HCT116 (cell line): ENCODE measurements around the gene FRMD4A. TPM values are rescaled to one million over a fixed set of nuclear protein-coding genes. Genes with fewer than 3 reads are reported as not detected.
"Not testable (repeated sequence)": the region's sequence is repeated elsewhere in the genome, so short reads cannot be mapped to it uniquely, and the experiment has no call there.

Experiments
- ATAC-seq: fragments of 200-7000 bp; cut with Tn5 transposase; 2 replicates; pipeline ENCODE4 v1.9.1; 2020; ENCODE audit warnings: mild to moderate bottlenecking, moderate library complexity
- BruUV-seq: library from RNA; stranded (reverse); fragments of 400-500 nt; replicated peaks from 2 replicates; lab custom pipeline; 2021; lab: Mats Ljungman, UMichigan
- CTCF ChIA-PET: fragments of 300-600 bp; sonication (Branson Sonifier 250); formaldehyde crosslinking; loops from one replicate; lab custom pipeline; 2021; ENCODE audit warnings: antibody characterized with exemption; lab: Charles Lee
- POLR2A ChIA-PET: fragments of 300-600, 350-600 bp; sonication (Branson Sonifier 250); formaldehyde crosslinking; loops from one replicate; lab custom pipeline; 2021; ENCODE audit warnings: antibody characterized with exemption; lab: Charles Lee
- RAD21 ChIA-PET, 2 experiments: fragments of 300-600 bp; sonication (Branson Sonifier 250); formaldehyde crosslinking; loops; one replicate each; lab custom pipeline; 2023; ENCODE audit warnings: low total read pairs in 2 of 2; ENCODE audit not compliant: uncharacterized antibody in 2 of 2, unreplicated experiment in 2 of 2, low non-redundant PET in 1 of 2; lab: Charles Lee
- DNase-seq: peaks from one replicate; pipeline ENCODE4 v3.0.0-alpha.2; 2010; ENCODE audit warnings: low read depth, low spot score
- H2AFZ ChIP-seq: fragments of 200-600 bp; shearing (Covaris generic), sonication (generic); 2 replicates; pipeline ENCODE4 v1.6.1; 2017; ENCODE audit warnings: low read depth, mixed run types, mixed read lengths, antibody characterized with exemption, low read length; ENCODE audit not compliant: poor library complexity, severe bottlenecking
- H3K27ac ChIP-seq: 2 replicates; pipeline ENCODE4 v1.5.1; 2012; ENCODE audit warnings: low read depth, low read length
- H3K27me3 ChIP-seq: fragments of 200-600 bp; sonication (generic); 2 replicates; pipeline ENCODE4 v1.6.1; 2016; ENCODE audit warnings: mixed run types, low read length, mixed read lengths; ENCODE audit not compliant: insufficient read depth
- H3K36me3 ChIP-seq, 2 experiments: fragments of 200-500 bp in 1 of 2; fragments of 200-600 bp in 1 of 2; sonication (Bioruptor generic) in 1 of 2; sonication (generic) in 1 of 2; 2 replicates each; pipeline versions ENCODE4 v1.5.1 to v1.6.1; 2014 to 2016; ENCODE audit warnings: low read length in 2 of 2, inconsistent platforms in 1 of 2, mixed read lengths in 1 of 2, mixed run types in 1 of 2; ENCODE audit not compliant: insufficient read depth in 2 of 2, control insufficient read depth in 1 of 2
- H3K4me1 ChIP-seq, 2 experiments: fragments of 200-600 bp in 1 of 2; sonication (generic) in 1 of 2; 2 replicates each; pipeline versions ENCODE4 v1.5.1 to v1.6.1; 2012 to 2017; ENCODE audit warnings: low read length in 2 of 2, inconsistent platforms in 1 of 2, mild to moderate bottlenecking in 1 of 2, mixed read lengths in 1 of 2, mixed run types in 1 of 2, moderate library complexity in 1 of 2; ENCODE audit not compliant: insufficient read depth in 2 of 2, control insufficient read depth in 1 of 2
- H3K4me2 ChIP-seq: fragments of 200-600 bp; sonication (generic); 2 replicates; pipeline ENCODE4 v1.6.1; 2017; ENCODE audit warnings: mixed run types, low read length, mixed read lengths
- H3K4me3 ChIP-seq, 2 experiments: fragments of 200-600 bp in 1 of 2; sonication (generic) in 1 of 2; replicated peaks in 1 of 2; 2 replicates each; pipeline ENCODE4 v1.5.1; 2011 to 2016; ENCODE audit warnings: low read length in 2 of 2, control low read depth in 1 of 2, low read depth in 1 of 2, mild to moderate bottlenecking in 1 of 2, mixed read lengths in 1 of 2, mixed run types in 1 of 2
- H3K79me2 ChIP-seq: fragments of 200-600 bp; sonication (generic); 2 replicates; pipeline ENCODE4 v1.6.1; 2017; ENCODE audit warnings: mild to moderate bottlenecking, mixed run types, low read length, moderate library complexity, mixed read lengths; ENCODE audit not compliant: insufficient read depth
- H3K9ac ChIP-seq: fragments of 200-600 bp; sonication (generic); 2 replicates; pipeline ENCODE4 v1.6.1; 2016; ENCODE audit warnings: low read length, mixed read lengths
- H3K9me2 ChIP-seq: fragments of 200-600 bp; sonication (generic), shearing (Covaris generic); 2 replicates; pipeline ENCODE4 v1.6.1; 2017; ENCODE audit warnings: mixed run types, mild to moderate bottlenecking, moderate library complexity; ENCODE audit not compliant: insufficient read depth
- H3K9me3 ChIP-seq, 2 experiments: fragments of 200-500 bp in 1 of 2; fragments of 200-600 bp in 1 of 2; sonication (Bioruptor generic) in 1 of 2; sonication (generic) in 1 of 2; 2 replicates each; pipeline ENCODE4 v1.6.1; 2014 to 2017; ENCODE audit warnings: low read length in 2 of 2, mixed read lengths in 2 of 2, inconsistent platforms in 1 of 2, low read depth in 1 of 2, mild to moderate bottlenecking in 1 of 2, mixed run types in 1 of 2, moderate library complexity in 1 of 2; ENCODE audit not compliant: control insufficient read depth in 1 of 2, insufficient read depth in 1 of 2
- H4K20me1 ChIP-seq: fragments of 200-600 bp; sonication (generic), shearing (Covaris generic); 2 replicates; pipeline ENCODE4 v1.6.1; 2017; ENCODE audit warnings: mixed run types, mild to moderate bottlenecking, moderate library complexity; ENCODE audit not compliant: insufficient read depth
- CEBPB ChIP-seq: IDR thresholded peaks from 2 replicates; pipeline ENCODE4 v1.6.1; 2012; ENCODE audit warnings: low read depth
- EGR1 ChIP-seq: IDR thresholded peaks from 2 replicates; pipeline ENCODE4 v1.6.1; 2012; ENCODE audit warnings: low read depth
- EZH2phosphoT487 ChIP-seq: fragments of 200-600 bp; IDR thresholded peaks from 2 replicates; pipeline ENCODE4 v1.6.1; 2018; ENCODE audit warnings: antibody characterized with exemption, borderline replicate concordance
- FOSL1 ChIP-seq: IDR thresholded peaks from 2 replicates; pipeline ENCODE4 v1.6.1; 2012; ENCODE audit warnings: low read depth
- JUND ChIP-seq: IDR thresholded peaks from 2 replicates; pipeline ENCODE4 v1.6.1; 2012
- POLR2A ChIP-seq: IDR thresholded peaks from 2 replicates; pipeline ENCODE4 v1.7.0; 2011; ENCODE audit warnings: borderline replicate concordance; ENCODE audit not compliant: insufficient read depth, insufficient read length; ENCODE audit errors: extremely low read depth
- POLR2AphosphoS5 ChIP-seq: IDR thresholded peaks from 2 replicates; pipeline ENCODE4 v1.6.1; 2011; ENCODE audit warnings: mild to moderate bottlenecking, low read depth, low read length, moderate library complexity
- RAD21 ChIP-seq: IDR thresholded peaks from 2 replicates; pipeline ENCODE4 v1.6.1; 2012; ENCODE audit warnings: low read depth, mild to moderate bottlenecking
- TCF7L2 ChIP-seq: IDR thresholded peaks from 2 replicates; pipeline ENCODE4 v1.7.0; 2011; ENCODE audit warnings: borderline replicate concordance, inconsistent platforms; ENCODE audit not compliant: insufficient read depth, insufficient read length; ENCODE audit errors: extremely low read depth
- YY1 ChIP-seq: IDR thresholded peaks from 2 replicates; pipeline ENCODE4 v1.6.1; 2011; ENCODE audit warnings: low read length, low read depth, moderate library complexity, mild to moderate bottlenecking; ENCODE audit not compliant: insufficient replicate concordance; ENCODE audit errors: extremely low read depth
- ZFX ChIP-seq: fragments of 450-650 bp; IDR thresholded peaks from 2 replicates; pipeline ENCODE4 v1.6.1; 2017
- ZNF274 ChIP-seq: fragments of 200-500 bp; sonication (Bioruptor generic); IDR thresholded peaks from 2 replicates; pipeline ENCODE4 v1.6.1; 2014; ENCODE audit warnings: mild to moderate bottlenecking, low read depth, low read length, inconsistent platforms
- intact Hi-C: fragments of 100-400 bp; cut with micrococcal nuclease; formaldehyde crosslinking; loops from 2 replicates; pipeline ENCODE4 v1.10.0; 2022
- total RNA-seq: library from RNA; stranded (reverse); gene quantifications from one replicate; pipeline ENCODE4 v1.2.1, GENCODE V29; 2021; ENCODE audit not compliant: unreplicated experiment
- TF ChIP-seq, protein P1 (sequence below), 3 experiments: fragments of 200-600 bp in 1 of 3; sonication (generic) in 1 of 3; IDR thresholded peaks in 2 of 3; conservative IDR thresholded peaks in 1 of 3; 2 replicates each; pipeline ENCODE4 v1.5.1; 2012 to 2017; ENCODE audit warnings: low read depth in 2 of 3, low read length in 2 of 3, antibody characterized with exemption in 1 of 3, borderline replicate concordance in 1 of 3, control low read depth in 1 of 3, mild to moderate bottlenecking in 1 of 3, mixed read lengths in 1 of 3, mixed run types in 1 of 3, moderate library complexity in 1 of 3; ENCODE audit not compliant: insufficient read depth in 1 of 3

Gene FRMD4A
- total RNA-seq, 1 experiment from 2014 or later, result 0.20 TPM

DNA sequence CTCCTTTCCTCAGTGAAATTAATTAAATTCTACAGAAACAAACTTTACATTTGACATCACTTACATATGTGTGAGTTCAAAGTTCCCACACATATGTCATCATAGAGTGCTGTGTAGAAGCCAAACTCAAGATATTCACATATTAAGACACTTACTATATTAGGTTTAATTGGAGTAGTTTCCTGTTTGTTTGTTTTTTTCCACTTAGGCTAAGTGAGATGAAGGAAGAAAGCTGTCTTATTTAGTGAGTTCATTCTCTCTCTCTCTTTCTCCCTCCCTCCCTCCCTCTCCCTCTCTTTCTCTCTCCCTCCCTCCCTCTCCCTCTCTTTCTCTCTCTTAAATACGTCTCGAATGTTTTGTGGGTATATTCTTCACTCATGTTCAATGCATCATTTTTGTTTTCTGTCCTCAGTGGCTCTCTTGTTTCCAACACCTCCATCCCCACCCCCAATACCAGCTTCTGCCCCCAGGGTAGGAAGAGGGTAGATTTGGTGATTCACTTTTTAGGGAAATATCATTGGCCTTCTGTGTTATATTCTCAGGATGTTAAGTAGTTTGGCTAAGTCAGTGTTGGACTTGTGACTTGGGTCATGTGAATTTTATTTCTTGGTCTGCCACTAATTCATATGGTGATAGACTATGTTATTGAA is 262.0 kb downstream of the FRMD4A start:
- no peaks in the 10 kb centered on the region for H4K20me1 ChIP-seq
- ATAC-seq, result no peak
- intact Hi-C loops, result no loop called here
- no peaks in the 10 kb centered on the region for H3K79me2 ChIP-seq
- ChIA-PET POLR2A (no interaction called here), CTCF (no interaction called here), RAD21 (no interaction called here)
- H3K9me3 ChIP-seq, result no peaks in the 10 kb centered on the region
- no peak overlapping the region for H2AFZ ChIP-seq
- no peak overlapping the region for H3K4me3 ChIP-seq
- H3K4me1 ChIP-seq, result no peaks in the 10 kb centered on the region
- H3K9ac ChIP-seq, result no peak overlapping the region
- no peaks in the 10 kb centered on the region for H3K36me3 ChIP-seq
- TF ChIP-seq, protein P1, sequence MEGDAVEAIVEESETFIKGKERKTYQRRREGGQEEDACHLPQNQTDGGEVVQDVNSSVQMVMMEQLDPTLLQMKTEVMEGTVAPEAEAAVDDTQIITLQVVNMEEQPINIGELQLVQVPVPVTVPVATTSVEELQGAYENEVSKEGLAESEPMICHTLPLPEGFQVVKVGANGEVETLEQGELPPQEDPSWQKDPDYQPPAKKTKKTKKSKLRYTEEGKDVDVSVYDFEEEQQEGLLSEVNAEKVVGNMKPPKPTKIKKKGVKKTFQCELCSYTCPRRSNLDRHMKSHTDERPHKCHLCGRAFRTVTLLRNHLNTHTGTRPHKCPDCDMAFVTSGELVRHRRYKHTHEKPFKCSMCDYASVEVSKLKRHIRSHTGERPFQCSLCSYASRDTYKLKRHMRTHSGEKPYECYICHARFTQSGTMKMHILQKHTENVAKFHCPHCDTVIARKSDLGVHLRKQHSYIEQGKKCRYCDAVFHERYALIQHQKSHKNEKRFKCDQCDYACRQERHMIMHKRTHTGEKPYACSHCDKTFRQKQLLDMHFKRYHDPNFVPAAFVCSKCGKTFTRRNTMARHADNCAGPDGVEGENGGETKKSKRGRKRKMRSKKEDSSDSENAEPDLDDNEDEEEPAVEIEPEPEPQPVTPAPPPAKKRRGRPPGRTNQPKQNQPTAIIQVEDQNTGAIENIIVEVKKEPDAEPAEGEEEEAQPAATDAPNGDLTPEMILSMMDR (IDR thresholded peaks at IDR 0.05 in 2 of 3, conservative IDR thresholded peaks at IDR 0.05 in 1 of 3; ENCODE audit: borderline replicate concordance in 1 of 3, insufficient read depth in 1 of 3, low read depth in 2 of 3, low read length in 2 of 3), result no peak
- TF ChIP-seq POLR2A (no peak), TCF7L2 (no peak), RAD21 (no peak), ZFX (no peak), FOSL1 (no peak), YY1 (no peak), JUND (no peak), EGR1 (no peak), POLR2AphosphoS5 (no peak), ZNF274 (no peak), EZH2phosphoT487 (no peak), CEBPB (no peak)
- peaks cover 25% of the 10 kb centered on the region for H3K27me3 ChIP-seq
- no TSS peak for BruUV-seq
- H3K4me2 ChIP-seq, result no peak overlapping the region
- no peaks in the 10 kb centered on the region for H3K9me2 ChIP-seq
- no peak for DNase-seq
- H3K27ac ChIP-seq, result no peak overlapping the region

DNA sequence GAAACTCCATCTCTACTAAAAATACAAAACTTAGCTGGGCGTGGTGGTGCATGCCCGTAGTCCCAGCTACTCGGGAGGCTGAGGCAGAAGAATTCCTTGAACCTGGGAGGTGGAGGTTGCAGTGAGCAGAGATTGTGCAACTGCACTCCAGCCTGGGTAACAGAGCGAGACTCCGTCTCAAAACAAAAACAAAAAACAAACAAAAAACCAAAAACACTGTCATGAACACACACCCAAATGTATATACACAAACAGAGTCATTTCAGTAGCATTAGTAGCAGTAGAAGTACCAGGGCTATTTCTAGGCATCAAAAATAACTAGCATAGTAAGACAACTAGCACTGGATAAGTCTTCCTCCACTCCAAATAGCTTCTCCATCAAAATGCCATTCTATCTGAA is 263.1 kb downstream of the FRMD4A start:
- POLR2A ChIA-PET, H3K9me2 ChIP-seq, intact Hi-C loops, H3K9ac ChIP-seq, H3K36me3 ChIP-seq, CTCF ChIA-PET, H3K27ac ChIP-seq, H3K79me2 ChIP-seq, H3K4me3 ChIP-seq, ATAC-seq, H2AFZ ChIP-seq, H3K4me1 ChIP-seq, BruUV-seq, H4K20me1 ChIP-seq, H3K4me2 ChIP-seq, DNase-seq, H3K9me3 ChIP-seq, RAD21 ChIA-PET: not testable (repeated sequence)
- H3K27me3 ChIP-seq, result peaks cover 36% of the 10 kb centered on the region
